ENCODE data around the gene SLC30A7. TPM values are rescaled to one million over a fixed set of nuclear protein-coding genes. Genes with fewer than 3 reads are reported as not detected.

SLC30A7 gene
- total RNA-seq, 1 experiment from 2014 or later = 20.7 TPM

- TF ChIP-seq SMAD4 (CRISPR knock-in tag; IDR thresholded peaks at IDR 0.05) (no peak), STAT6 (CRISPR knock-in tag; conservative IDR thresholded peaks at IDR 0.05; ENCODE audit: low read depth) (no peak), CREM (CRISPR knock-in tag; IDR thresholded peaks at IDR 0.05) (no peak), CTCF (IDR thresholded peaks at IDR 0.05) (no peak)
These were observed 133.3 kb downstream of the SLC30A7 start (continued) for GRCh38 chr1:101029184-101029583.

GRCh38 chr1:101030881-101031280 lies 135.0 kb downstream of the SLC30A7 start:
- ChIA-PET CTCF (no interaction called here), POLR2A (no interaction called here)
- no peaks in the 10 kb centered on the region for H3K9me3 Mint-ChIP-seq
- no peak for TF ChIP-seq ZNF121 (CRISPR knock-in tag; IDR thresholded peaks at IDR 0.05)
- TF ChIP-seq NR2C2 (CRISPR knock-in tag; IDR thresholded peaks at IDR 0.05) = no peak
- TF ChIP-seq KAT7 (CRISPR knock-in tag; IDR thresholded peaks at IDR 0.05; ENCODE audit: borderline replicate concordance) = no peak
- H3K27ac Mint-ChIP-seq = no peak overlapping the region
- peaks cover 17% of the 10 kb centered on the region for H3K4me1 Mint-ChIP-seq
- H3K4me3 Mint-ChIP-seq = no peak overlapping the region
- ATAC-seq (no peak), DNase-seq (ENCODE audit: low spot score) (no peak)
- H3K27me3 Mint-ChIP-seq (ENCODE audit: low read depth) = no peaks in the 10 kb centered on the region
- no peaks in the 10 kb centered on the region; the same call in 1 of the 2 replicates for H3K36me3 Mint-ChIP-seq

Other genes starting within 250 kb of the SLC30A7 start
- 0.07 to 0.64 TPM in 2 of 3 replicates, not detected in the other for gene VCAM1, start 176.3 kb upstream of the SLC30A7 start, total RNA-seq (2021)
- 36.4 to 41.0 TPM (median 37.8 TPM) in 3 replicates for gene EXTL2, start 1.2 kb upstream of the SLC30A7 start, total RNA-seq (2021)
- 64.8 to 66.3 TPM (median 65.5 TPM) in 3 replicates for gene DPH5, start 129.7 kb downstream of the SLC30A7 start, total RNA-seq (2021)